K562 (cell line): ENCODE results near the gene CHAF1A. TPM values are rescaled to one million over a fixed set of nuclear protein-coding genes. Genes with fewer than 3 reads are reported as not detected.
A peak's percentile ranks its signal among the peaks of the same experiment; 100 is the strongest.

ENCODE experiments used
- ATAC-seq: fragments of 200-7000 bp; cut with Tn5 transposase; 3 replicates; pipeline ENCODE4 v1.9.1; 2020; ENCODE audit warnings: moderate library complexity
- BruUV-seq: library from RNA; stranded (reverse); fragments of 400-500 nt; replicated peaks from 2 replicates; lab custom pipeline; 2021; lab: Mats Ljungman, UMichigan
- CTCF ChIA-PET: fragments of 300-600 bp; formaldehyde crosslinking; extraction: SDS; loops from one replicate; lab custom pipeline; 2021; ENCODE audit warnings: low intra/inter-chr PET ratio; lab: Yijun Ruan, JAX
- POLR2A ChIA-PET: fragments of 300-600, 350-650 bp; sonication (Branson Sonifier 250); formaldehyde crosslinking; extraction: SDS; loops from one replicate; lab custom pipeline; 2021; ENCODE audit warnings: antibody characterized with exemption, inconsistent platforms; lab: Yijun Ruan, JAX
- DNase-seq, 4 experiments: peaks; one replicate each; pipeline versions ENCODE4 v3.0.0 to v3.0.0-alpha.2; 2011 to 2018; ENCODE audit warnings: low spot score in 3 of 4, mixed read lengths in 3 of 4; ENCODE audit errors: extremely low read depth in 1 of 4
- FAIRE-seq: peaks from 2 replicates; lab custom pipeline; 2011; peaks lifted over from hg19 to GRCh38; lab: Jason Lieb, UNC
- H2AFZ ChIP-seq: 2 replicates; pipeline ENCODE4 v1.6.0; 2011; ENCODE audit warnings: low read depth, low read length, control low read depth, inconsistent platforms
- H3K27ac ChIP-seq: fragments of 200-600 bp; 3 replicates; pipeline ENCODE4 v1.8.0; 2011; ENCODE audit warnings: low read depth, mild to moderate bottlenecking, control low read depth, inconsistent platforms, low read length, moderate library complexity, mixed read lengths; ENCODE audit errors: extremely low read depth
- H3K27me3 ChIP-seq, 2 experiments: fragments of 300-600 bp in 1 of 2; 2 replicates in 1 of 2; 3 replicates in 1 of 2; pipeline versions ENCODE4 v1.6.0 to v1.8.0; 2011; ENCODE audit warnings: inconsistent platforms in 2 of 2, low read length in 2 of 2, mild to moderate bottlenecking in 1 of 2, mixed read lengths in 1 of 2, moderate library complexity in 1 of 2; ENCODE audit not compliant: control insufficient read depth in 2 of 2, insufficient read depth in 2 of 2
- H3K36me3 ChIP-seq: fragments of 300-600 bp; 3 replicates; pipeline ENCODE4 v1.8.0; 2011; ENCODE audit warnings: mild to moderate bottlenecking, low read length, inconsistent platforms; ENCODE audit not compliant: control insufficient read depth, insufficient read depth
- H3K4me1 ChIP-seq, 2 experiments: fragments of 200-600 bp in 1 of 2; replicated peaks in 1 of 2; 2 replicates in 1 of 2; 3 replicates in 1 of 2; pipeline versions ENCODE4 v1.5.1 to v1.8.0; 2011; ENCODE audit warnings: inconsistent platforms in 2 of 2, low read length in 2 of 2, mild to moderate bottlenecking in 1 of 2, mixed read lengths in 1 of 2, moderate library complexity in 1 of 2; ENCODE audit not compliant: control insufficient read depth in 2 of 2, insufficient read depth in 2 of 2
- H3K4me2 ChIP-seq: 2 replicates; pipeline ENCODE4 v1.6.1; 2011; ENCODE audit warnings: low read length, control low read depth, inconsistent platforms, mixed read lengths; ENCODE audit not compliant: insufficient read depth
- H3K4me3 ChIP-seq: fragments of 200-600 bp; sonication (generic), shearing (Covaris generic); 2 replicates; pipeline ENCODE4 v1.5.1; 2016; ENCODE audit warnings: control low read depth, inconsistent platforms
- H3K79me2 ChIP-seq: fragments of 200-600 bp; 3 replicates; pipeline ENCODE4 v1.8.0; 2011; ENCODE audit warnings: low read length, inconsistent platforms; ENCODE audit not compliant: control insufficient read depth, insufficient read depth
- H3K9ac ChIP-seq, 2 experiments: 2 replicates each; pipeline versions ENCODE4 v1.6.0 to v1.6.1; 2011; ENCODE audit warnings: low read depth in 2 of 2, low read length in 2 of 2, control low read depth in 1 of 2, inconsistent platforms in 1 of 2, mild to moderate bottlenecking in 1 of 2, mixed read lengths in 1 of 2; ENCODE audit not compliant: insufficient read depth in 1 of 2
- H3K9me1 ChIP-seq: one replicate; pipeline ENCODE4 v1.6.0; 2011; ENCODE audit warnings: inconsistent platforms, mild to moderate bottlenecking, low read length, moderate library complexity; ENCODE audit not compliant: control insufficient read depth, insufficient read depth
- H3K9me3 ChIP-seq: replicated peaks from 2 replicates; pipeline ENCODE4 v1.5.1; 2011; ENCODE audit warnings: low read depth, low read length, inconsistent platforms; ENCODE audit not compliant: control insufficient read depth, insufficient read depth
- H4K20me1 ChIP-seq: replicated peaks from 2 replicates; pipeline ENCODE4 v1.6.1; 2011; ENCODE audit warnings: low read length, inconsistent platforms, mixed read lengths; ENCODE audit not compliant: control insufficient read depth, insufficient read depth
- POLR2AphosphoS2 ChIP-seq: IDR thresholded peaks from 2 replicates; pipeline ENCODE4 v1.6.1; 2012; ENCODE audit warnings: low read length, improper control_type of control experiment
- REST ChIP-seq, 2 experiments: fragments of 450-650 bp; formaldehyde crosslinking in 1 of 2; IDR thresholded peaks; 2 replicates each; pipeline versions ENCODE4 v1.4.0 to v1.6.1; 2014 to 2020; ENCODE audit warnings: mild to moderate bottlenecking in 2 of 2, borderline replicate concordance in 1 of 2, low read depth in 1 of 2
- WGBS: fragments of 100-300 bp; shearing (Covaris generic); methylation state at CpG from one replicate; pipeline ENCODE4 v1.1.6; 2016; ENCODE audit warnings: low coverage, mixed read lengths; ENCODE audit not compliant: insufficient coverage; ENCODE audit errors: missing lambda C conversion rate; 5-methylcytosine and 5-hydroxymethylcytosine counted together
- in situ Hi-C: fragments of 300-500 bp; cut with MboI; formaldehyde crosslinking; loops from 4 replicates; pipeline ENCODE4 v1.15.0; 2018; ENCODE audit warnings: inconsistent platforms, mixed read lengths
- intact Hi-C: fragments of 100-400 bp; cut with micrococcal nuclease; formaldehyde crosslinking; loops from 2 replicates; pipeline ENCODE4 v1.14.2; 2022
- polyA plus RNA-seq, 8 experiments: library from polyadenylated mRNA; depleted of rRNA in 4 of 8; stranded (reverse) in 5 of 8; unstranded in 3 of 8; fragments of >200 nt; fragmentation: Nextera tagmentation in 2 of 8; fragmentation: Illumina TruSeq in 1 of 8; extraction: Ambion mirVana in 2 of 8; extraction: Trizol in 1 of 8; gene quantifications; 2 replicates each; pipeline versions ENCODE4 v1.2.1 to v1.2.3, GENCODE V29; 2011 to 2014; ENCODE audit warnings: inconsistent platforms in 1 of 8, missing spikeins in 1 of 8
- total RNA-seq, 7 experiments: library from RNA; depleted of rRNA in 6 of 7; stranded (reverse); fragments of >200 nt in 6 of 7; fragmentation: Illumina TruSeq in 2 of 7; extraction: Trizol in 2 of 7; gene quantifications; 2 replicates each; pipeline versions ENCODE4 v1.2.1 to v1.2.3, GENCODE V29; 2011 to 2021; ENCODE audit warnings: low replicate concordance in 1 of 7

Gene CHAF1A
- total and polyA plus RNA-seq, 9 of the 15 experiments (the other 6 are each of a cell fraction or from before 2014, with no cell fraction given): 1.6 to 86.9 (median 45.2) TPM

- POLR2A ChIA-PET: interaction anchor here (0.9 to 1.2 kb wide), 5 partner anchors 9 to 24 kb away, joined by 3 to 4 read pairs (median 3); no protein-coding TSS in a partner anchor
- no peaks in the 10 kb centered on the region for H3K9me1 ChIP-seq
- CTCF ChIA-PET: no interaction called here
- no peak overlapping the region for H3K4me3 ChIP-seq
- H3K27ac ChIP-seq: no peak overlapping the region
- H3K27me3 ChIP-seq: no peaks in the 10 kb centered on the region
- BruUV-seq: TSS peak; percentile 29
- WGBS: 93% methylated on average over 11 of the region's 16 CpGs
- no peak overlapping the region for H3K4me2 ChIP-seq
- no peaks in the 10 kb centered on the region for H3K9me3 ChIP-seq
- no peak overlapping the region for H2AFZ ChIP-seq
- no peak for DNase-seq
- TF ChIP-seq REST (IDR thresholded peaks at IDR 0.05; ENCODE audit: borderline replicate concordance) (no peak), REST (CRISPR knock-in tag; IDR thresholded peaks at IDR 0.05; ENCODE audit: low read depth) (no peak), POLR2AphosphoS2 (0 out of 2 replicates have a peak, but pooled peaks have one; percentile 42)
- TF ChIP-seq, all 486 proteins: peak for 1
- H3K4me1 ChIP-seq: no peaks in the 10 kb centered on the region
- H3K79me2 ChIP-seq: peaks cover 4% of the 10 kb centered on the region; the same call in 2 of the 3 replicates
- peaks cover 79% of the 10 kb centered on the region; the same call in 2 of the 3 replicates for H3K36me3 ChIP-seq
- in situ Hi-C loops (no loop called here), intact Hi-C loops (no loop called here)
- no peak for FAIRE-seq
- no peak for ATAC-seq
- 0 out of 2 replicates have a peak, but pooled peaks cover 5% of the 10 kb centered on the region for H4K20me1 ChIP-seq
- H3K9ac ChIP-seq: no peak overlapping the region
Measured at GRCh38 chr19:4423416-4424126, 21.1 kb downstream of the CHAF1A start.
